Cardiac muscle cell (in vitro differentiated cells and primary cell): ENCODE measurements around the gene KCNA2. TPM values are rescaled to one million over a fixed set of nuclear protein-coding genes. Genes with fewer than 3 reads are reported as not detected.
A peak's percentile ranks its signal among the peaks of the same experiment; 100 is the strongest.

Experiments used
- DNase-seq, 2 donors: peaks; one replicate each; pipeline versions ENCODE4 v3.0.0 to v3.0.0-alpha.2; 2010 to 2017; ENCODE audit warnings: low read depth in 1 of 2, low spot score in 1 of 2
- H3K27ac ChIP-seq: fragments of 200-600 bp; sonication (generic); 2 replicates; pipeline ENCODE4 v1.5.1; 2016
- H3K27me3 ChIP-seq: fragments of 200-600 bp; sonication (generic); 2 replicates; pipeline ENCODE4 v1.6.0; 2016; ENCODE audit warnings: control low read depth
- H3K36me3 ChIP-seq: fragments of 200-600 bp; sonication (generic); 2 replicates; pipeline ENCODE4 v1.5.1; 2016; ENCODE audit warnings: control low read depth
- H3K4me1 ChIP-seq: fragments of 200-600 bp; sonication (generic); 2 replicates; pipeline ENCODE4 v1.8.1; 2017; ENCODE audit warnings: low read depth, mild to moderate bottlenecking, mixed run types
- H3K4me3 ChIP-seq: fragments of 200-600 bp; sonication (generic); 2 replicates; pipeline ENCODE4 v1.5.1; 2016; ENCODE audit warnings: mild to moderate bottlenecking
- H3K9me3 ChIP-seq: fragments of 200-600 bp; sonication (generic); 2 replicates; pipeline ENCODE4 v1.5.1; 2017; ENCODE audit warnings: low read depth, mild to moderate bottlenecking, control low read depth
- polyA plus RNA-seq: library from polyadenylated mRNA; unstranded; fragments of >200 nt; fragmentation: Nextera tagmentation; extraction: Ambion mirVana; gene quantifications from 2 replicates; pipeline ENCODE4 v1.2.1, GENCODE V29; 2016
- total RNA-seq: library from RNA; depleted of rRNA; stranded (reverse); fragments of >200 nt; gene quantifications from 2 replicates; pipeline ENCODE4 v1.2.3, GENCODE V29; 2016
- TF ChIP-seq, protein P1 (sequence below): IDR thresholded peaks from 2 replicates; pipeline ENCODE4 v1.5.1; 2012; ENCODE audit warnings: low read depth, mild to moderate bottlenecking, low read length

The KCNA2 gene
- total and polyA plus RNA-seq, 2 experiments from 2014 or later: 0.03 to 0.17 TPM

DNA sequence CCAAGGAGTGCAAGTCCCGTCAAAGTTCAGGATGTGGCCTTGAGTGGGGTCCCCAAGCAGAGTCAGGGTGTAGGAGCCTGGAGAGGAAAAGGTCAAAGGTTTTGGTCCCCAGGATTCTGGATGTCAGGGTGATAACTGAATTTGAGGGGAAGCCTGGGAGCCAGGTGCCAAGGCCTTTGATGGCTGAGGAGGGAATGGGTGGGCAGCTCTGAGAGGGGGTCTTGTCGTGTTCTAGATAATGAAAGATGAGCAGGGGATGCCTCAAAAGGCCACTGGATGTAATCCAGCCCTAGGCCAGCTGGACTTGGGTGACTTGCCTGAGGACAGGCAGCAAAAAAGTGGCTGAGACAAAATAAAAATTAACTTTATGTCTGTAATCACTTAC, 27.5 kb upstream of the KCNA2 start:
- TF ChIP-seq, protein P1, sequence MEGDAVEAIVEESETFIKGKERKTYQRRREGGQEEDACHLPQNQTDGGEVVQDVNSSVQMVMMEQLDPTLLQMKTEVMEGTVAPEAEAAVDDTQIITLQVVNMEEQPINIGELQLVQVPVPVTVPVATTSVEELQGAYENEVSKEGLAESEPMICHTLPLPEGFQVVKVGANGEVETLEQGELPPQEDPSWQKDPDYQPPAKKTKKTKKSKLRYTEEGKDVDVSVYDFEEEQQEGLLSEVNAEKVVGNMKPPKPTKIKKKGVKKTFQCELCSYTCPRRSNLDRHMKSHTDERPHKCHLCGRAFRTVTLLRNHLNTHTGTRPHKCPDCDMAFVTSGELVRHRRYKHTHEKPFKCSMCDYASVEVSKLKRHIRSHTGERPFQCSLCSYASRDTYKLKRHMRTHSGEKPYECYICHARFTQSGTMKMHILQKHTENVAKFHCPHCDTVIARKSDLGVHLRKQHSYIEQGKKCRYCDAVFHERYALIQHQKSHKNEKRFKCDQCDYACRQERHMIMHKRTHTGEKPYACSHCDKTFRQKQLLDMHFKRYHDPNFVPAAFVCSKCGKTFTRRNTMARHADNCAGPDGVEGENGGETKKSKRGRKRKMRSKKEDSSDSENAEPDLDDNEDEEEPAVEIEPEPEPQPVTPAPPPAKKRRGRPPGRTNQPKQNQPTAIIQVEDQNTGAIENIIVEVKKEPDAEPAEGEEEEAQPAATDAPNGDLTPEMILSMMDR: no peak
- H3K36me3 ChIP-seq: no peaks in the 10 kb centered on the region
- H3K27ac ChIP-seq: no peak overlapping the region
- no peaks in the 10 kb centered on the region for H3K9me3 ChIP-seq
- peaks cover 1% of the 10 kb centered on the region for H3K27me3 ChIP-seq
- no peak overlapping the region for H3K4me3 ChIP-seq
- H3K4me1 ChIP-seq: no peaks in the 10 kb centered on the region
- no peak for DNase-seq

DNA sequence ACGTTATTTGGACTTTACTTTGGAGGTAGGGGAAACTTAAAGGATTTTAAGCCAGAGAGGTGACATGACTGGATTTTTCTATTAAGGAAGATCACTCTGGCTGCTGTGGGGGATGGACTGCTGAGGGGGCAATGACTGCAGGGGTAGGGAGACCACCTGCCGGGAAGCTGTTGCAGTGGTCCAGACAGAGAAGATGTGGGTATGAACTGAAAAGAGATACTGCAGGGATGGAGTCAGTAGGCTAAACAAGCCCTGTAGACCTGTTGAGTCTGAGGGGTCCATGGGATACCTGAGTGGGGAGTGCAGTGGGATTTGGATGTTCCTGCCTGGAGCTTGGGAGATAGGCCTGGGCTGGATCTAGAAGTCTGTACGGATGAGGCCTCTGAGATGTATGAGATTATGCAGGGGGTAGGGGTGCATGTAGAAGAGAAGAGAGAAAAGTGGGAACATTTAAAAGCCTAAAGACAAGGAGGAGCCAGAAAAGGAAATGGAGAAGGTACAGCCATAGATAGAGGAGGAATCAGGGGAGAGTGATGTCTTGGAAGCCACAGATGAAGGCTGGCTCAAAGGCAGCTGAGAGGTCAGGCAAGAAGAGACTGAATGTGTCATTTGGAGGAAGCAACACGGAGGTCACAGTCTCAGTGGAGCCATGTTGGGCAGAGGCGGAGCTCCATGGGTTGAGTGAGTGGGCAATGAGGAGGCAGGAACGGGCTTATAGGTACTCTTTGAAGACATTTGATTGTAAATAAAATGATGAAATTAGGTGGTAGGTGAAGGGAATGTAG, 25.9 kb upstream of the KCNA2 start:
- Histone ChIP-seq H3K4me1 (no peaks in the 10 kb centered on the region), H3K27me3 (peaks cover 4% of the 10 kb centered on the region), H3K4me3 (no peak overlapping the region), H3K27ac (no peak overlapping the region), H3K9me3 (no peaks in the 10 kb centered on the region), H3K36me3 (no peaks in the 10 kb centered on the region)
- DNase-seq: no peak
- TF ChIP-seq, protein P1: no peak

DNA sequence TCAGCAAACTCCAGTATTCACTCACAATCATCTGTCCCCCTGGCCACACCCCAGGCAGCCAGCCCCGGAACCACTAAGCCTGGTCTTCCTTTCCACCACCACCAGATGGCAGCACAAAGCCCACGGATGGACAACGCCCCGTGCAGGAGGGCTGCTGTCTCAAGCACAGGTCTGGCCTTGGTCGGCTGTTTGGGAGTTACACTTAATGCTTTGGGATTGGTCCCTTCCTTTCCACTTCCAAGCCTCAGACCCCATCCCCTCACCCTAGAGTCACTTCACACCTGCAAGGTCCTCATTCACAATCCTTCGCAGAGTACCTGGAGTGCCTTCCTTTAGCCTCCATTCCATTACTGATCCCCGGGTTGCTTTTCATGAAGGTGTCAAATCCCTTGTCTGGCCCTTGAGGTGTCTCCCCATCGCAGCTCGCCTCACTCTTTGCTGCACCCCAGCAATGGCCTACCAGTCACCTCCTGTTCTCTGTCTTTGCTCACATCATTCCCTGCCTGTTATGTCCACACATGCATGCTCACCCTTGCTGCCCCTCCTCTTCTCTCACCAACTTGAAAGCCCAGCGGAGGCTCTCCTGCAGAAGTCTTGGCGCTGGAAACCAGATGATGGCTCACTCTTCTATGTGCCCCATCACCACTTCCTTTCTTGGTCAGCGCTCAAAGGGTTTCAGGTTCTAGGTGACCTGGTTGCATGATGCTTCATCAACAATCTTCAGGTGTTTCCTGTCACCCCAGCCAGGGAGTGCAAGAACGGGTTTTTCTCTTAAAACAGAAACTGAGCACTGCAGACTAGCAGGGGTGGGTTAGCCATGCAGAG, 24.9 kb upstream of the KCNA2 start:
- Histone ChIP-seq H3K27me3 (peaks cover 4% of the 10 kb centered on the region), H3K4me1 (no peaks in the 10 kb centered on the region), H3K27ac (no peak overlapping the region), H3K4me3 (no peak overlapping the region), H3K36me3 (no peaks in the 10 kb centered on the region), H3K9me3 (no peaks in the 10 kb centered on the region)
- peak; percentile 78 to 79 for DNase-seq
- TF ChIP-seq, protein P1: peak; percentile 84

DNA sequence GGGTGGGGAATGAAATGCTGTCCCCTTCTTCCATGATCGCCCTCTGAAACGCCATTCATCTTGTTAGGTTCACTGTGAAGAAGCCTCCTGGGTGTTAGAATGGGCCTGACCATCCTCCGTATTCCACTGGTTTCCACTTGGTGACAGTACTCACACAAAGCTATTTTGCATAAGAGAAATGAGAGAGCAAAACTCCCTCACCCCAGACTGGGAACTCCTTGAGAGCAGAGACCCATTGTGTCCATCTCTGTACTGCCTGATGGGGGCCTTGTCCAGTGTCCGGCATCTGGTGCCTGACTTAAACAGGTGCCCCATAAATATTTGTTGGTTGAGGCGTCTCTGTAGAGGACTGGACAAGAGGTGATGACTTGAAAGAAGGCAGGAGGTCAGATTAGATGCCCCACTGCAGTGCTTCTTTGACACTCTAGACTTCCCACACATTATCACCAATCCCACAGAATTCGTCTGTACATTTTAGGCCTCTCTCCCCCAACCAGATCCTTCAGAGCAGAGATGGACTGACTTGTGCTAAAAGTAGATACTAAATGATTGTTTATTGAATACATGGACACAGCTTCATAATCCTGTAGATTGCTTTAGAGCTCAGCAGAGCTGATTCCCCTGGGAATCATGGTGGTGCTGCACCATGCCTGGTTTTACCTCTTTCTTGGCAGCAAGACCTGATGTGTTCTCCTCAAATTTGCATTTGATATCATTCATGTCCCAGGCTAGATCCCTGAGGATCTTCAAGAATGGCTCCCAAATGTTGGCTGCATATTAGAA, 22.4 kb upstream of the KCNA2 start:
- Histone ChIP-seq H3K36me3 (no peaks in the 10 kb centered on the region), H3K27ac (no peak overlapping the region), H3K9me3 (no peaks in the 10 kb centered on the region), H3K27me3 (peaks cover 14% of the 10 kb centered on the region), H3K4me3 (no peak overlapping the region), H3K4me1 (no peaks in the 10 kb centered on the region)
- TF ChIP-seq, protein P1: no peak
- no peak for DNase-seq

DNA sequence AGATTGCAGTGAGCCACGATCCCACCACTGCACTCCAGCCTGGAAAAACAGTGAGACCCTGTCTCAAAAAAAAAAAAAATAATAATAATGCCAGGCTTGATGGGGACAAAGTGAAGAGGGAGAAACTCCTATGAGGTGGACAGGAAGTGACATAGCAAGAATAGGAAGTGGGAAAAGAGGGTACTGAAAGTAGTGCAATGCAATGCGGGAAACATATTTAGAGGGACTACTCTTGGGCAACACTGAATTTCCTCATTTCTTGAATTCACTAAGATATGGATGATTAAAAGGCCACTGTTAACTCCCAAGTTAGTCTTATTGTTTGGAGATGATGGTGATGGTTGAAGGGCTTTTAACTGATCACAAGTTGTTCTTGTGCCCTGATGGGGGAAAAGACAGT, 21.6 kb upstream of the KCNA2 start:
- Histone ChIP-seq H3K36me3 (no peaks in the 10 kb centered on the region), H3K9me3 (no peaks in the 10 kb centered on the region), H3K4me3 (no peak overlapping the region), H3K4me1 (no peaks in the 10 kb centered on the region), H3K27me3 (peaks cover 21% of the 10 kb centered on the region), H3K27ac (no peak overlapping the region)
- TF ChIP-seq, protein P1: no peak
- no peak for DNase-seq
